Activated B cell treated with CpG ODN at 0.5 μM for 24 hours (primary cell): Measurements from ENCODE around the gene MST1. TPM values are rescaled to one million over a fixed set of nuclear protein-coding genes. Genes with fewer than 3 reads are reported as not detected.

Experiments
- ATAC-seq: fragments of 200-7000 bp; cut with Tn5 transposase; one replicate; pipeline ENCODE4 v1.10.0; 2021; ENCODE audit warnings: low read depth, mild to moderate bottlenecking, moderate library complexity
- CTCF ChIA-PET: fragments of 350-600 bp; sonication (Branson Sonifier 250); formaldehyde crosslinking; loops from one replicate; lab custom pipeline; 2021; ENCODE audit warnings: antibody characterized with exemption; lab: Charles Lee
- POLR2A ChIA-PET: fragments of 350-600 bp; sonication (Branson Sonifier 250); formaldehyde crosslinking; loops from one replicate; lab custom pipeline; 2021; ENCODE audit warnings: antibody characterized with exemption; lab: Charles Lee
- DNase-seq: peaks from one replicate; pipeline ENCODE4 v3.0.0; 2022
- H3K27ac Mint-ChIP-seq: one replicate; pipeline ENCODE4 v1.8.0; 2020; ENCODE audit warnings: mixed read lengths
- H3K27me3 Mint-ChIP-seq: one replicate; pipeline ENCODE4 v1.8.0; 2021; ENCODE audit warnings: mixed read lengths
- H3K36me3 Mint-ChIP-seq: one replicate; pipeline ENCODE4 v1.8.0; 2021; ENCODE audit warnings: low read depth, mixed read lengths
- H3K4me1 Mint-ChIP-seq: one replicate; pipeline ENCODE4 v1.8.0; 2021; ENCODE audit warnings: mixed read lengths
- H3K4me3 Mint-ChIP-seq: one replicate; pipeline ENCODE4 v1.8.0; 2020; ENCODE audit warnings: mild to moderate bottlenecking, mixed read lengths
- H3K9me3 Mint-ChIP-seq: one replicate; pipeline ENCODE4 v1.8.0; 2020; ENCODE audit warnings: mixed read lengths
- CTCF ChIP-seq: fragments of 200-600 bp; IDR thresholded peaks from one replicate; pipeline ENCODE4 v1.8.0; 2022; ENCODE audit warnings: antibody characterized with exemption, mild to moderate bottlenecking
- intact Hi-C: fragments of 100-400 bp; cut with micrococcal nuclease; formaldehyde crosslinking; loops from one replicate; pipeline ENCODE4 v1.15.1; 2024
- total RNA-seq: library from RNA; stranded (reverse); gene quantifications from 2 replicates; pipeline ENCODE4 v1.2.3, GENCODE V29; 2022

Gene MST1
- total RNA-seq, 1 donor from 2014 or later: 8.0 TPM

- Mint-ChIP-seq H3K4me1 (peaks cover 14% of the 10 kb centered on the region), H3K4me3 (no peak overlapping the region), H3K27me3 (no peaks in the 10 kb centered on the region), H3K9me3 (no peaks in the 10 kb centered on the region), H3K27ac (no peak overlapping the region), H3K36me3 (peaks cover 15% of the 10 kb centered on the region)
- no peak for TF ChIP-seq CTCF
- intact Hi-C loops: no loop called here
- no peak for DNase-seq
- CTCF ChIA-PET: no interaction called here
- ATAC-seq: no peak
- POLR2A ChIA-PET: no interaction called here
These were observed 26.9 kb upstream of the MST1 start for GRCh38 chr3:49716169-49716568.

DNA sequence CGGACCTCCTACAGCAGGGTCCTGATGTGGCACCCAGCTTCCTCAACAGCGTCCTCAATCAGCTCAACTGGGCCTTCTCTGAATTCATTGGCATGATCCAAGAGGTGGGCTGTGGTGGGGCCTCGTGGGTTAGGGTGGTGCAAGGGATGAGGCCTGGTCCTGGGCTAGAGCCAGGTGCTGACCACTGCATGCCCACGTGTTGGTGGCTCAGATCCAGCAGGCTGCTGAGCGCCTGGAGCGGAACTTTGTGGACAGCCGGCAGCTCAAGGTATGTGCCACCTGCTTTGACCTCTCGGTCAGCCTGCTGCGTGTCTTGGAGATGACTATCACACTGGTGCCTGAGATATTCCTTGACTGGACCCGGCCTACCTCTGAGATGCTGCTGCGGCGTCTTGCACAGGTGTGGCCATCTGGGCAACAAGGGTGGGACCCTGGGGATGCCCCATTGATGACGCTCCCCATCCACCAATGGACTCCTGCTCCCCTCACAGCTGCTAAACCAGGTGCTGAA, 26.4 kb upstream of the MST1 start:
- Mint-ChIP-seq H3K27me3 (no peaks in the 10 kb centered on the region), H3K4me3 (no peak overlapping the region), H3K27ac (no peak overlapping the region), H3K36me3 (peaks cover 10% of the 10 kb centered on the region), H3K9me3 (no peaks in the 10 kb centered on the region), H3K4me1 (peaks cover 11% of the 10 kb centered on the region)
- intact Hi-C loops: no loop called here
- ATAC-seq (no peak), DNase-seq (no peak)
- CTCF ChIA-PET: no interaction called here
- no peak for TF ChIP-seq CTCF
- POLR2A ChIA-PET: interaction anchor here (0.6 kb wide), 2 partner anchors 27 to 1263 kb away, joined by 3 to 4 read pairs; no protein-coding TSS in a partner anchor

GRCh38 chr3:49714728-49715550, 25.7 kb upstream of the MST1 start:
- no peak for TF ChIP-seq CTCF
- peaks cover 8% of the 10 kb centered on the region for H3K36me3 Mint-ChIP-seq
- intact Hi-C loops: no loop called here
- POLR2A ChIA-PET: interaction anchor here (0.6 kb wide), 2 partner anchors 28 to 1262 kb away, joined by 3 to 4 read pairs; no protein-coding TSS in a partner anchor
- DNase-seq (no peak), ATAC-seq (no peak)
- peaks cover 11% of the 10 kb centered on the region for H3K4me1 Mint-ChIP-seq
- H3K27ac Mint-ChIP-seq: no peak overlapping the region
- no peaks in the 10 kb centered on the region for H3K27me3 Mint-ChIP-seq
- CTCF ChIA-PET: no interaction called here
- no peaks in the 10 kb centered on the region for H3K9me3 Mint-ChIP-seq
- H3K4me3 Mint-ChIP-seq: no peak overlapping the region

DNA sequence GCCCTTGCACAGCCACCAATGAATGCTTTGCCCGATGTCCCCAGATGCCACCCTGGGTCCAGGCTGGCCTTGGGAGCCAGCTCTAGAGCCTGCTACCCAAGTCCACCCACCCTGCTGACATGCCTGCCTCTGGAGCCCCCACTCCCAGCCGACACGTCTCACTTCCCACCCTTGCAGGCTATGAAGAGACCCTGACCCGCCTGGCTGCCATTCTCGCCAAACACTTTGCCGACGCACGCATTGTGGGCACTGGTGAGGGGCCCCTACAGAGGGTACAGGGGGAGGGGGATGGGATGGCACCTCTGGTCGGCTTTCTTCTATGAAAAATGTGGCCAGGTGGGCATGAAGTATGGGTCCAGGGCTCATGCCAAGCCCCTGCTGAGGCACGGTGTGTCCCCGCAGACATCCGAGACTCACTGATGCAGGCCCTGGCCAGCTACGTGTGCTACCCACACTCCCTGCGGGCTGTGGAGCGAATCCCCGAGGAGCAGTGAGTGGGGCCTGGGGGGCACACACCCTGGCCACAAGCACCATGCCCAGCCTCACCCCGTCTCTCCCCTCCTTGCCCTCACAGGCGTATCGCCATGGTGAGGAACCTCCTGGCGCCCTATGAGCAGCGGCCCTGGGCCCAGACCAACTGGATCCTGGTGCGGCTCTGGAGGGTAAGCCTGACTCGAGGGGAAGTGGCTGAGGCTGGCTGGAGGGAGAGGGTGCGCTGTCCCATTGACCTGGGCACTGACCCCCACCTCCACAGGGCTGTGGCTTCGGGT, 24.2 kb upstream of the MST1 start:
- no peak overlapping the region for H3K27ac Mint-ChIP-seq
- CTCF ChIA-PET: interaction anchor here (1.0 kb wide), 1 partner anchor 10 kb away, joined by 3 read pairs; no protein-coding TSS in a partner anchor
- H3K4me3 Mint-ChIP-seq: no peak overlapping the region

More for the DNA sequence above, 24.2 kb upstream of the MST1 start:
- Mint-ChIP-seq H3K4me1 (peaks cover 1% of the 10 kb centered on the region), H3K9me3 (no peaks in the 10 kb centered on the region), H3K36me3 (peaks cover 10% of the 10 kb centered on the region), H3K27me3 (no peaks in the 10 kb centered on the region)
- no peak for TF ChIP-seq CTCF
- DNase-seq: no peak
- POLR2A ChIA-PET: interaction anchor here (0.5 kb wide), 1 partner anchor 1928 kb away, joined by 4 read pairs; no protein-coding TSS in a partner anchor
- intact Hi-C loops: no loop called here
- ATAC-seq: no peak
